ENCODE data around the gene MTMR8.

DNA sequence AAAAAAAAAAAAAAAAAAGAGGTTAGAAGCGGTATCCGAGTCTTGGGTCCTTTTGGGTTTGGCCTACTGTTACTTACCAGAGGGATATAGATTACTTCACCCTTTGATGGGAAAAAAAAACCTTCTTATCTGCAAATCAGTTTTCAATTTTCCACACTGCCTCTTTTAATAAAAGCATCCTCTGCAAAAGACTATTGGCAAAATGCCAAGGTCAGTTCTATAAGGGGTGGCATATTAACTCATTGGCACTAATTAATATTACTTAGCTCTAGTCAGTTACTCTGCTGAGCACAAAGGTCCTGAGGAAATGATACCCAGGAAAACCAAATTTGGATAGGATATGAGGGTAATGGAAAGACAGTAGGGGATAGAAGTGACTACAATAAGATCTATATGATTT lies 44.3 kb upstream of the MTMR8 start:
- TF ChIP-seq, protein P1, sequence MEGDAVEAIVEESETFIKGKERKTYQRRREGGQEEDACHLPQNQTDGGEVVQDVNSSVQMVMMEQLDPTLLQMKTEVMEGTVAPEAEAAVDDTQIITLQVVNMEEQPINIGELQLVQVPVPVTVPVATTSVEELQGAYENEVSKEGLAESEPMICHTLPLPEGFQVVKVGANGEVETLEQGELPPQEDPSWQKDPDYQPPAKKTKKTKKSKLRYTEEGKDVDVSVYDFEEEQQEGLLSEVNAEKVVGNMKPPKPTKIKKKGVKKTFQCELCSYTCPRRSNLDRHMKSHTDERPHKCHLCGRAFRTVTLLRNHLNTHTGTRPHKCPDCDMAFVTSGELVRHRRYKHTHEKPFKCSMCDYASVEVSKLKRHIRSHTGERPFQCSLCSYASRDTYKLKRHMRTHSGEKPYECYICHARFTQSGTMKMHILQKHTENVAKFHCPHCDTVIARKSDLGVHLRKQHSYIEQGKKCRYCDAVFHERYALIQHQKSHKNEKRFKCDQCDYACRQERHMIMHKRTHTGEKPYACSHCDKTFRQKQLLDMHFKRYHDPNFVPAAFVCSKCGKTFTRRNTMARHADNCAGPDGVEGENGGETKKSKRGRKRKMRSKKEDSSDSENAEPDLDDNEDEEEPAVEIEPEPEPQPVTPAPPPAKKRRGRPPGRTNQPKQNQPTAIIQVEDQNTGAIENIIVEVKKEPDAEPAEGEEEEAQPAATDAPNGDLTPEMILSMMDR (IDR thresholded peaks at IDR 0.05) = no peak
- TF ChIP-seq POLR2AphosphoS5 (IDR thresholded peaks at IDR 0.05) = no peak
- no peak for TF ChIP-seq POLR2A (IDR thresholded peaks at IDR 0.05)

Data from prostate gland (tissue), 2 donors.